CD14-positive monocyte (primary cell): ENCODE measurements around the gene KAT6B. TPM values are rescaled to one million over a fixed set of nuclear protein-coding genes. Genes with fewer than 3 reads are reported as not detected.

Experiments used
- DNase-seq, 3 donors: peaks; one replicate each; pipeline ENCODE4 v3.0.0-alpha.2; 2011 to 2022
- H2AFZ ChIP-seq: 2 replicates; pipeline ENCODE4 v1.6.0; 2012; ENCODE audit warnings: mild to moderate bottlenecking, low read depth, low read length, inconsistent platforms; ENCODE audit not compliant: insufficient read depth, poor library complexity, severe bottlenecking
- H3K27ac ChIP-seq, 2 donors: 1 replicate in 1 of 2; 2 replicates in 1 of 2; pipeline ENCODE4 v1.5.1; 2012 to 2013; ENCODE audit warnings: low read length in 2 of 2, control low read depth in 1 of 2, inconsistent platforms in 1 of 2, low read depth in 1 of 2, mild to moderate bottlenecking in 1 of 2
- H3K27me3 ChIP-seq, 2 donors: one replicate each; pipeline versions ENCODE4 v1.6.0 to v1.6.1; 2011 to 2013; ENCODE audit warnings: low read length in 2 of 2; ENCODE audit not compliant: control insufficient read depth in 2 of 2, insufficient read depth in 2 of 2
- H3K36me3 ChIP-seq, 2 donors: replicated peaks in 1 of 2; 1 replicate in 1 of 2; 2 replicates in 1 of 2; pipeline versions ENCODE4 v1.5.1 to v1.6.1; 2012 to 2013; ENCODE audit warnings: low read length in 2 of 2, control low read depth in 1 of 2, inconsistent platforms in 1 of 2, mild to moderate bottlenecking in 1 of 2; ENCODE audit not compliant: insufficient read depth in 2 of 2, control insufficient read depth in 1 of 2
- H3K4me1 ChIP-seq, 2 donors: 1 replicate in 1 of 2; 2 replicates in 1 of 2; pipeline versions ENCODE4 v1.5.1 to v1.6.1; 2012 to 2013; ENCODE audit warnings: low read length in 2 of 2, control low read depth in 1 of 2, inconsistent platforms in 1 of 2, mild to moderate bottlenecking in 1 of 2, moderate library complexity in 1 of 2; ENCODE audit not compliant: insufficient read depth in 2 of 2, control insufficient read depth in 1 of 2
- H3K4me2 ChIP-seq: replicated peaks from 2 replicates; pipeline ENCODE3; 2012; ENCODE audit warnings: low read length, moderate library complexity, mild to moderate bottlenecking; ENCODE audit not compliant: poor library complexity, severe bottlenecking; ENCODE audit errors: extremely low read depth
- H3K4me3 ChIP-seq, 3 experiments: fragments of 200-600 bp in 1 of 3; sonication (generic) in 1 of 3; replicated peaks in 1 of 3; 1 replicate in 2 of 3; 2 replicates in 1 of 3; pipeline ENCODE4 v1.5.1; 2011 to 2013; ENCODE audit warnings: low read length in 3 of 3, mild to moderate bottlenecking in 3 of 3, control low read depth in 2 of 3, low read depth in 2 of 3, inconsistent platforms in 1 of 3, moderate library complexity in 1 of 3
- H3K79me2 ChIP-seq: 2 replicates; pipeline ENCODE4 v1.6.0; 2012; ENCODE audit warnings: mild to moderate bottlenecking, control low read depth, inconsistent platforms, low read length, moderate library complexity; ENCODE audit not compliant: insufficient read depth
- H3K9ac ChIP-seq: 2 replicates; pipeline ENCODE4 v1.6.0; 2017; ENCODE audit warnings: low read length, mild to moderate bottlenecking; ENCODE audit not compliant: insufficient read depth, poor library complexity, severe bottlenecking
- H3K9me3 ChIP-seq, 2 donors: replicated peaks in 1 of 2; 1 replicate in 1 of 2; 2 replicates in 1 of 2; pipeline versions ENCODE4 v1.5.1 to v1.6.1; 2012 to 2013; ENCODE audit warnings: low read length in 2 of 2, control low read depth in 1 of 2; ENCODE audit not compliant: control insufficient read depth in 1 of 2, insufficient read depth in 1 of 2
- H4K20me1 ChIP-seq: 2 replicates; pipeline ENCODE4 v1.6.0; 2012; ENCODE audit warnings: mild to moderate bottlenecking, low read length, control low read depth, moderate library complexity; ENCODE audit not compliant: insufficient read depth
- H3K27ac Mint-ChIP-seq, 7 donors: one replicate each; pipeline ENCODE4 v1.8.0; 2020; ENCODE audit warnings: mild to moderate bottlenecking in 7 of 7, mixed read lengths in 7 of 7, moderate library complexity in 6 of 7, inconsistent platforms in 2 of 7
- H3K27me3 Mint-ChIP-seq, 3 donors: one replicate each; pipeline ENCODE4 v1.8.0; 2021 to 2022; ENCODE audit warnings: low read depth in 3 of 3, mild to moderate bottlenecking in 3 of 3, mixed read lengths in 3 of 3, moderate library complexity in 3 of 3, inconsistent platforms in 1 of 3
- H3K36me3 Mint-ChIP-seq, 2 donors: one replicate each; pipeline ENCODE4 v1.8.0; 2020; ENCODE audit warnings: mixed read lengths in 2 of 2, inconsistent platforms in 1 of 2, mild to moderate bottlenecking in 1 of 2
- H3K4me1 Mint-ChIP-seq: one replicate; pipeline ENCODE4 v1.8.0; 2020; ENCODE audit warnings: mild to moderate bottlenecking, mixed read lengths
- H3K4me3 Mint-ChIP-seq, 2 donors: one replicate each; pipeline ENCODE4 v1.8.0; 2020; ENCODE audit warnings: mild to moderate bottlenecking in 2 of 2, mixed read lengths in 2 of 2, moderate library complexity in 1 of 2
- H3K9me3 Mint-ChIP-seq, 7 donors: one replicate each; pipeline ENCODE4 v1.8.0; 2020 to 2022; ENCODE audit warnings: mixed read lengths in 7 of 7, mild to moderate bottlenecking in 6 of 7, moderate library complexity in 6 of 7, inconsistent platforms in 2 of 7
- CTCF ChIP-seq: fragments of 200-600 bp; IDR thresholded peaks from one replicate; pipeline ENCODE4 v1.8.0; 2022; ENCODE audit warnings: antibody characterized with exemption, mild to moderate bottlenecking
- WGBS: methylation state at CpG from one replicate; pipeline ENCODE4 v1.1.5; 2013; ENCODE audit warnings: missing lambda C conversion rate; ENCODE audit not compliant: insufficient coverage; 5-methylcytosine and 5-hydroxymethylcytosine counted together
- intact Hi-C, 2 donors: fragments of 100-400 bp; cut with micrococcal nuclease; formaldehyde crosslinking; loops; one replicate each; pipeline versions ENCODE4 v1.15.0 to v1.15.1; 2023
- polyA plus RNA-seq, 3 donors: library from polyadenylated mRNA; depleted of rRNA in 1 of 3; unstranded in 2 of 3; stranded (reverse) in 1 of 3; fragments of 300-500 nt in 2 of 3; fragments of >200 nt in 1 of 3; fragmentation: Illumina TruSeq in 2 of 3; gene quantifications; 1 replicate in 2 of 3; 2 replicates in 1 of 3; pipeline ENCODE4 v1.2.3, GENCODE V29; 2012 to 2021

KAT6B gene
- polyA plus RNA-seq, 3 donors: 3.3 to 6.4 (median 6.2) TPM

- H3K4me3 ChIP-seq: no peak overlapping the region
- H3K4me3 Mint-ChIP-seq: no peak overlapping the region
- no peaks in the 10 kb centered on the region for H3K27me3 ChIP-seq
- no peaks in the 10 kb centered on the region for H3K79me2 ChIP-seq
- H3K9ac ChIP-seq: no peak overlapping the region
- H3K27ac ChIP-seq: no peak overlapping the region
- H3K4me1 Mint-ChIP-seq: no peaks in the 10 kb centered on the region
- H3K4me1 ChIP-seq: no peaks in the 10 kb centered on the region
- peaks cover 37 to 40% of the 10 kb centered on the region in 2 donors for H3K36me3 Mint-ChIP-seq
- H2AFZ ChIP-seq: no peak overlapping the region
- no peak for DNase-seq
- no peak overlapping the region for H3K27ac Mint-ChIP-seq
- H4K20me1 ChIP-seq: no peaks in the 10 kb centered on the region
- WGBS: no CpG with 5 or more reads among the region's 2 CpGs
- H3K9me3 ChIP-seq: no peaks in the 10 kb centered on the region
- TF ChIP-seq CTCF: no peak
- intact Hi-C loops: no loop called here
- no peaks in the 10 kb centered on the region for H3K27me3 Mint-ChIP-seq
- no peaks in the 10 kb centered on the region for H3K9me3 Mint-ChIP-seq
- no peak overlapping the region for H3K4me2 ChIP-seq
- peaks cover 26 to 65% of the 10 kb centered on the region in 2 donors for H3K36me3 ChIP-seq
Measured at GRCh38 chr10:74988054-74988775, 161.8 kb downstream of the KAT6B start.

- intact Hi-C loops: no loop called here
- Histone ChIP-seq H3K4me2 (no peak overlapping the region), H3K4me1 (no peaks in the 10 kb centered on the region), H3K9me3 (no peaks in the 10 kb centered on the region), H3K4me3 (no peak overlapping the region), H4K20me1 (no peaks in the 10 kb centered on the region), H3K79me2 (no peaks in the 10 kb centered on the region), H3K9ac (no peak overlapping the region), H3K27me3 (no peaks in the 10 kb centered on the region), H2AFZ (no peak overlapping the region), H3K27ac (no peak overlapping the region), H3K36me3 (peaks cover 26 to 63% of the 10 kb centered on the region in 2 donors)
- Mint-ChIP-seq H3K4me1 (no peaks in the 10 kb centered on the region), H3K27ac (no peak overlapping the region), H3K9me3 (no peaks in the 10 kb centered on the region), H3K4me3 (no peak overlapping the region), H3K27me3 (no peaks in the 10 kb centered on the region), H3K36me3 (peaks cover 32 to 34% of the 10 kb centered on the region in 2 donors)
- no peak for TF ChIP-seq CTCF
- WGBS: 100% methylated on average over 1 of the region's 5 CpGs
- DNase-seq: no peak
Measured at GRCh38 chr10:74988832-74989561, 162.6 kb downstream of the KAT6B start.
